Measurements from ENCODE around the gene FETUB.
"Not testable (repeated sequence)": the region's sequence is repeated elsewhere in the genome, so short reads cannot be mapped to it uniquely, and the experiment has no call there.

Gene FETUB

DNA sequence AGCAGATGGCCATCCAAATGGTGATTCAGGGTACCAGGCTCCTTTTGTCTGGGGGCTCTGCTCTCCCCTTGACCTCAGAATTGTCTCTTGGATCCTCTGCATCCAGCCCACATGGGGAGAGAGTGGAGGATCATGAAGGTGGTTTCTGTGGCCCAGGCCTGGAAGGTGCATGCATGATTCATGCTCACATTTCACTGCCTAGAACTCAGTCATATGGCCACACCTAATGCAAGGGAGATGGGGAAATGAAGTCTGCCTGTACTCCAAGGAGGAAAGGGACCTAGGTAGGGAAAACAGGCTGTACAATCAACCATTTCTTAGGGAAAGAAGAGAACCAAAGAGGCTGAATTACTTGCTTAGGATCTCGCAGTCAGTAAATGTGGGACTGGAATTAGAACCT is 40.7 kb downstream of the FETUB start:
- no peak for DNase-seq

DNA sequence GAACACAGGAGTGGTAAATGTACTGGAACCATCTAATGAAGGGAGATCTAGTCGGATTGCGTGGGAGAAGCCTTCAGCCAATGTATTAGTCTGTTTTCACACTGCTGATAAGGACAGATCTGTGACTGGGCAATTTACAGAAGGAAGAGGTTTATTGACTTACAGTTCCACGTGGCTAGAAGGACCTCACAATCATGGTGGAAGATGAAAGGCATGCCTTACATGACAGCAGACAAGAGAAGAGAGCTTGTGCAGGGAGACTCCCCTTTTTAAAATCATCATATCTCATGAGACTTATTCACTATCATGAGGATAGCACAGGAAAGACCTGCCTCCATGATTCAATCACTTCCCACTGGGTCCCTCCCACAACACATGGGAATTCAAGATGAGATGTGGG is 42.6 kb downstream of the FETUB start:
- DNase-seq: no peak

DNA sequence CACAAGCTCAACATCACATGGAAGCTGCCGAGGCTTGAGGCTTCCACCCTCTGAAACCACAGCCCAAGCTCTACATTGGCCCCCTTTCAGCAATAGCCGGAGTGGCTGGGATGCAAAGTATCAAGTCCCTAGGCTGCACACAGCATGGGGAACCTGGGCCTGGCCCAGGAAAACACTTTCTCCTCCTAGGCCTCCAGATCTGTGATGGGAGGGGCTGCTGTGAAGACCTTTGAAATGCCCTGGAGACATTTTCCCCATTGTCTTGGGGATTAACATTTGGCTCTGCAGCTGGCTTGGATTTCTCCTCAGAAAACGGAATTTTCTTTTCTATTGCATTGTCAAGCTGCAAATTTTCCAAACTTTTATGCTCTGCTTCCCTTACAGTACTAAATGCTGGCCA is 43.8 kb downstream of the FETUB start:
- DNase-seq: no peak

DNA sequence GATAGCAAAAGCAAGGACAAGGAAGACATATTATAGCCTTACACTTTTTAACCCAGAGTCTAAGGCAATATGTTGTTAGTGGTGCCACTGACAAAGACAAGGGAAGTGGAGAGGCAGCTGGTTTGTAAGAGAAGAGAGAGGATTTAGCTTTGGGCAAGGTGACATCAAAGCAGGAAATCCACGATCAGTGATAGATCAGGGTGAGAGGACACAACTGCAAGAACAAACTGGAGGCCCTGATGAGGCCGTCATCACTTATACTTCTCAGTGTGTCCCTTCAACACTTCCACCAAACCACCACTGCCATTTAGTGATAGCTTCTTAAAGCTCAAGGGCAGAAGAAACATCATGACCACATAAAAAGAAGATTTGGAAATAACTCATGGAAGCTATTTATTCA is 46.3 kb downstream of the FETUB start:
- DNase-seq: not testable (repeated sequence)

DNA sequence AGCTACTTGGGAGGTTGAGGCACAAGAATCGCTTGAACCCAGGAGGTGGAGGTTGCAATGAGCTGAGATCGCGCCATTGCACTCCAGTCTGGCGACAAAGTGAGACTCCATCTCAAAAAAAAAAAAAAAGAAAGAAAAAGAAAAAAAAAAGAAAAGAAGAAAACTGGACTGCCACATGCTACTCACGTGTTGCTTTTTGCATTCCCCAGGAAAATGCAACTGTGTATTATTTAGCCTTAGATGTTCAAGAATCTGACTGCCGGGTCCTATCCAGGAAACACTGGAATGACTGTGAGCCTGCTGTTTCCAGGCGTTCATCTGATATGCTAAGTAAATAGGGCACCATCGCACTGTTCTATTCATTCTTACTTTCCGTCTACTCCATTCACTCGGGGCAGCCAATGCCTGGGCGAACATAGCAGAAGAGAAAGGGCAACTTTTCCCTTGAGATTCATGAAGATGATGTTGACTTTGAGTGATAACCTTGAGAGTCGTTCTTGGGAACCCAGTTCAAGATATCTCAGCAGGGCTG is 47.0 kb downstream of the FETUB start:
- no peak for DNase-seq

DNA sequence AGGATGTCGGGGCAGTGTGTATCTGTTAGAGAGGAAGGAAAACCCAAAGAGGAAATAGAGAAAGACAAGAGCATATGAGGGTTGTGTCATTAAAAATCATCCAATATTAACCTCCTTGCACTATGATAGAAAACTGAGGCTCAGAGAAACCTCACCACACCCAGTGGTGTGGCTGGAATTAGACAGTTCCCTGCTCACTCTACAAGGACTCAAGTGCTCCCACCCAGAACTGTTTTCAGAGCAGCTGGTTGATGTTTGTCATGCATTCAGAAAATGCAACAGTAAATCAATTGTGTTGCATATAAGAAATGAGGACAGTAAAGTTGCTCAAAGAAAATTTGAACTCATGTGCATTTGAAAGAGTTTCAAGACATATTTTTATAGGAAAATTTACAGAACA is 50.1 kb downstream of the FETUB start:
- DNase-seq: not testable (repeated sequence)

DNA sequence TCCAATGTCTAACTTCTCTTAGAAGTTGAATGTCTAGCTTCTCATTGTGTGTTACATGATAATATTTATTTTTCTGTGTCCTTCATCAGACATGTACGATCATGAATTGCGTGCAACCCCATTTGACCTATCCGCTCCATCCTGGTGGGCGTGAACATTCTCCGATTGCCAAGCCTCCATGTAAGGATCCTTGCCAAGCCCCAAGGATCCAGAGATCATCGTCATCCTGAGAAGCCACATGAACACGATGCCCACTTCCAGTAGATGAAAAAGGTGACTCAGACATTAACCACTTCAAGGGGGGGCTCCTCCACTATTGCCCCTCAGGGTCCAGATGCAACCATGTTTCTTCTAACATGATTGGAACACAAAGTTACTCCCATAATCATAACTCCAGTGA is 51.5 kb downstream of the FETUB start:
- DNase-seq: no peak

DNA sequence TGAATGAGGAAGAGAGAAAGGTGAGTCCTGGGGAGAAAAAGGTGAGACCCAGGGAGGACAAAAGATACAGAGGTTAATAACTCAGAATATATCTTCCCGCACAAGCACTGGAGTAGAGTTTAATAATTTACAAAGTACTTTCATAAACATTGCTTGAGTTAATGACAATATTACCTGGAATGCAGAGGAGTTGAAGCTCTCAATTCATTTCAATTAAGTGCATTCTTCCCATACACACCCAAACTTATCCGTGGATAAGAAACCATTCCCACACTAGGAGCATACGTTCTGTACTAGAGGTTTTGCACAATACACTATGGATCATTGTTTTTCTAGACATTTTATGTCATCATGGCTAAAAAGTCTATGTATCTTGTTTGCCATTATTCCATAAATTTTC is 53.6 kb downstream of the FETUB start:
- DNase-seq: no peak

DNA sequence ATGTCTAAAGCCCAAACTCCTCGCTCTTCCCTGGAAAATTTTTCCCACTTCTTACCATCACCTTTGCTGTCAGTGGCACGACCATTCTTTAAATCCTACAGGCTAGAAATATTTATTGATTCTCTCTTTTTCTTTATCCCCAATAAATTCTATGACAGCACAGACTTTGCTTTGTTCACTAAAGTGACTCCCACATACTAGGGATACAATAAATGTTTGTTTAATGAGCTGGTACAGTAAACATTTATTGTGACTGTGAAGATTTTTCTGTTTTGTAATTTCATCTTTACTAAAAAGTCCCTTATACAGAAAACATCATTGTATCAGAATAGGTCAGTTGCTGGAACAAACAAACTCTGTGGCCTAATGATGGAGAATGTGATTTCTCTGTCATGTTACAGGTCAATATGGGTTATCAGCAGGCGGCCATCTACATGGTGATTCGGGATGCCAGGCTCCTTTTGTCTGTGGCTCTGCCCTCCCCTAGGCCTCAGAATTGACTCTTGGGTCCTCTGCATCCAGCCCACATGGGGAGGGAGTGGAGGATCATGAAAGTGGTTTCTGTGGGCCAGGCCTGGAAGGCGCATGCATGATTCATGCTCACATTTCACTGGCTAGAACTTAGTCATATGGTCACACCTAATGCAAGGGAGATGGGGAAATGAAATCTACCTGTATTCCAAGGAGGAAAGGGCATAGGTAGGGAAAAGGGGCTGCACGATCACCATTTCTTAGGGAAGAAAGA is 54.3 kb downstream of the FETUB start:
- no peak for DNase-seq

DNA sequence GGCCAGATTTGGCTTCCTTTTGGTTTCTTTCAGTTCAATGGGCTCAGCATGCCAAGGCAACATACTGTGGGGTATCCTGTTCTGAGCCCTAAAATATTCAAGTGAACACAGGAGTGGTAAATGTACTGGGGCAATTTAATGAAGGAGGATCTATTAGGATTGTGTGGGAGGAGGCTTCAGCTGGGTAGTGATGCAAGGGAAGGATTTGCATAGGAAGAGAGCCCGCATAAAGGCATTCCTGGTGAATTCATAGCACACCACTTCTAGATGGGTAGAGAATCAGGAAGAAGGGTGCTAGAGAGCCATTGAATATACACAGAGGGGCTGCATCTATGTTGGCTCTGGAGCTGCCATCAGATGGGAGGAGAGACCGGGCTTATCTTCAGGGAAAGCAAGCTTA is 56.3 kb downstream of the FETUB start:
- no peak for DNase-seq

DNA sequence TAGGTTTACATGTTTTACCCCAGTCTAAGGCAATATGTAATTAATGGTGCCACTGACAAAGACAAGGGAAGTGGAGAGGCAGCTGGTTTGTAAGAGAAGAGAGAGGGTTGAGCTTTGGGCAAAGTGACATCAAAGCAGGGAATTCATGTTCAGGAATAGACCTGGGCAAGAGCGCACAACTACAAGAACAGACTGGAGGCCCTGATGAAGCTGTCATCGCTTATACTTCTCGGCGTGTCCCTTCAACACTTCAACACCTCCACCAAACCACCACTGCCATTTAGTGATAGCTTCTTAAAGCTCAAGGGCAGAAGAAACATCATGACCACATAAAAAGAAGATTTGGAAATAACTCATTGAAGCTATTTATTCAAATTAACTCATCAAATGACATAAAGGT is 57.3 kb downstream of the FETUB start:
- DNase-seq: no peak

DNA sequence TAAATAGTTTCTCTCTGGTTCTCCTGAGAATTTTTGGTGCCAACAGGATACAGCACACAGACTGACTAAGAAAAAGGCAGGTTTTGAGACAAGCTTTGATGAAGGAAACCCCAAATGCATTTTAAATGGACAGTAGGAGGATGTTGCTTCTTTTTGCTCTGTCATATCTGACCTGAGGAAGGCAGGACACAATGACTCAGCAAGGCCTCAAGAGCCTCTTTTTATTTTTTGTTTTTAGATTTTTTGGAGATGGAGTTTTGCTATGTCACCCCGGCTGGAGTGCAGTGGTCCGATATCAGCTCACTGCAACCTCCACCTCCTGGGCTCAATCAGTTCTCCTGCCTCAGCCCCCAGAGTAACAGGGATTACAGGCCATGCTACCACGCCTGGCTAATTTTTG is 60.1 kb downstream of the FETUB start:
- no peak for DNase-seq

DNA sequence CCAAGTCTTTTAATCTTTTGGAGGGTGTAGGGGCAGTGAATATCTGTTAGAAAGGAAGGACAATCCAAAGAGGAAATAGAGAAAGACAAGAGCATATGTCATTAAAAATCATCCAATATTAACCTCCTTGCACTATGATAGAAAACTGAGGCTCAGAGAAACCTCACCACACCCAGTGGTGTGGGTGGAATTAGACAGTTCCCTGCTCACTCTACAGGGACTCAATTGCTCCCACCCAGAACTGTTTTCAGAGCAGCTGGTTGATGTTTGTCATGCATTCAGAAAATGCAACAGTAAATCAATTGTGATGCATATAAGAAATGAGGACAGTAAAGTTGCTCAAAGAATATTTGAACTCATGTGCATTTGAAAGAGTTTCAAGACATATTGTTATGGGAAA is 62.3 kb downstream of the FETUB start:
- DNase-seq: not testable (repeated sequence)
